Naive thymus-derived CD8-positive, alpha-beta T cell (primary cell): ENCODE results near the gene MAPK14. TPM values are rescaled to one million over a fixed set of nuclear protein-coding genes. Genes with fewer than 3 reads are reported as not detected.
A peak's percentile ranks its signal among the peaks of the same experiment; 100 is the strongest.

Source experiments
- ATAC-seq, 2 donors: fragments of 150-1000 bp; cut with Tn5 transposase in 1 of 2; sonication (Bioruptor Pico), chemical (Tn5 transposase) in 1 of 2; 1 replicate in 1 of 2; 2 replicates in 1 of 2; pipeline ENCODE4 v1.10.0; 2021; ENCODE audit warnings: mild to moderate bottlenecking in 2 of 2, moderate library complexity in 2 of 2
- POLR2A ChIA-PET: fragments of 350-600 bp; sonication (Branson Sonifier 250); formaldehyde crosslinking; loops from one replicate; lab custom pipeline; 2021; ENCODE audit warnings: antibody characterized with exemption; lab: Charles Lee
- DNase-seq, 10 donors: peaks; one replicate each; pipeline versions ENCODE4 v3.0.0 to v3.0.0-alpha.2; 2020 to 2022
- H3K27ac Mint-ChIP-seq, 10 donors: one replicate each; pipeline ENCODE4 v1.8.0; 2020 to 2022; ENCODE audit warnings: mild to moderate bottlenecking in 10 of 10, mixed read lengths in 10 of 10, moderate library complexity in 4 of 10, inconsistent platforms in 1 of 10
- H3K27me3 Mint-ChIP-seq, 5 donors: one replicate each; pipeline ENCODE4 v1.8.0; 2021 to 2022; ENCODE audit warnings: mixed read lengths in 5 of 5
- H3K36me3 Mint-ChIP-seq, 3 donors: one replicate each; pipeline ENCODE4 v1.8.0; 2020 to 2022; ENCODE audit warnings: mixed read lengths in 3 of 3, mild to moderate bottlenecking in 2 of 3, inconsistent platforms in 1 of 3
- H3K4me1 Mint-ChIP-seq, 4 donors: one replicate each; pipeline ENCODE4 v1.8.0; 2021 to 2022; ENCODE audit warnings: mixed read lengths in 4 of 4
- H3K4me3 Mint-ChIP-seq, 10 donors: one replicate each; pipeline ENCODE4 v1.8.0; 2020 to 2022; ENCODE audit warnings: mild to moderate bottlenecking in 10 of 10, mixed read lengths in 10 of 10, moderate library complexity in 6 of 10, inconsistent platforms in 1 of 10
- H3K9me3 Mint-ChIP-seq, 9 donors: one replicate each; pipeline ENCODE4 v1.8.0; 2020 to 2022; ENCODE audit warnings: mixed read lengths in 9 of 9, mild to moderate bottlenecking in 3 of 9, inconsistent platforms in 1 of 9, moderate library complexity in 1 of 9
- polyA plus RNA-seq, 3 donors: library from polyadenylated mRNA; unstranded; fragments of 300-500 nt; fragmentation: Illumina TruSeq; gene quantifications; one replicate each; pipeline ENCODE4 v1.2.3, GENCODE V29; 2021
- total RNA-seq, 8 experiments: library from RNA in 2 of 8; stranded (reverse) in 2 of 8; gene quantifications; one replicate each; pipeline ENCODE4 v1.2.3 and lab custom pipeline; 2021 to 2026

The MAPK14 gene
- total and polyA plus RNA-seq, 5 experiments from 2014 or later = 38.1 to 56.5 (median 51.5) TPM

- H3K27me3 Mint-ChIP-seq = no peaks in the 10 kb centered on the region
- ATAC-seq (no peak), DNase-seq (no peak)
- H3K4me1 Mint-ChIP-seq = peaks cover 37 to 80% (median 73%) of the 10 kb centered on the region in 4 donors
- peaks cover 0 to 24% (median 2%) of the 10 kb centered on the region in 3 donors for H3K36me3 Mint-ChIP-seq
- no peaks in the 10 kb centered on the region for H3K9me3 Mint-ChIP-seq
- POLR2A ChIA-PET = interaction anchor here (1.8 kb wide), 1 partner anchor 10 kb away, joined by 4 read pairs; no protein-coding TSS in a partner anchor
- peak overlapping the region in 9 of 10 donors; percentile 10 to 87 (median 56) for H3K27ac Mint-ChIP-seq
- peak overlapping the region in 6 of 10 donors; percentile 18 to 57 (median 29) for H3K4me3 Mint-ChIP-seq
These were observed 11.5 kb downstream of the MAPK14 start for GRCh38 chr6:36039112-36039511.

GRCh38 chr6:36040958-36041357 lies 13.3 kb downstream of the MAPK14 start:
- Mint-ChIP-seq H3K4me1 (peaks cover 35 to 79% (median 70%) of the 10 kb centered on the region in 4 donors), H3K36me3 (peaks cover 0 to 28% (median 0%) of the 10 kb centered on the region in 3 donors), H3K4me3 (peak overlapping the region in 2 of 10 donors; percentile 1 to 20), H3K27me3 (no peaks in the 10 kb centered on the region), H3K9me3 (no peaks in the 10 kb centered on the region), H3K27ac (peak overlapping the region in 7 of 10 donors; percentile 7 to 73 (median 20))
- no peak for DNase-seq
- ATAC-seq = no peak
- POLR2A ChIA-PET = no interaction called here

- Mint-ChIP-seq H3K9me3 (no peaks in the 10 kb centered on the region), H3K27ac (peak overlapping the region in 2 of 10 donors; percentile 6 to 9), H3K4me1 (peaks cover 38 to 76% (median 66%) of the 10 kb centered on the region in 4 donors), H3K36me3 (peaks cover 0 to 25% (median 0%) of the 10 kb centered on the region in 3 donors), H3K27me3 (no peaks in the 10 kb centered on the region), H3K4me3 (peak overlapping the region in 1 of 10 donors; percentile 19)
- POLR2A ChIA-PET = no interaction called here
- DNase-seq = no peak
- no peak for ATAC-seq
These were observed 15.1 kb downstream of the MAPK14 start for GRCh38 chr6:36042618-36043260.

GRCh38 chr6:36049582-36049981 lies 22.0 kb downstream of the MAPK14 start:
- no peak for ATAC-seq
- peaks cover 0 to 22% (median 4%) of the 10 kb centered on the region in 3 donors for H3K36me3 Mint-ChIP-seq
- DNase-seq = no peak
- H3K27ac Mint-ChIP-seq = no peak overlapping the region
- POLR2A ChIA-PET = no interaction called here
- peaks cover 7 to 22% (median 14%) of the 10 kb centered on the region in 4 donors for H3K4me1 Mint-ChIP-seq
- no peak overlapping the region for H3K4me3 Mint-ChIP-seq
- H3K27me3 Mint-ChIP-seq = no peaks in the 10 kb centered on the region
- H3K9me3 Mint-ChIP-seq = no peaks in the 10 kb centered on the region

GRCh38 chr6:36050305-36050704 lies 22.7 kb downstream of the MAPK14 start:
- ATAC-seq = peak in 1 of 2 donors; percentile 40
- DNase-seq = no peak
- POLR2A ChIA-PET = no interaction called here
- Mint-ChIP-seq H3K4me1 (peaks cover 7 to 23% (median 14%) of the 10 kb centered on the region in 4 donors), H3K27me3 (no peaks in the 10 kb centered on the region), H3K36me3 (peaks cover 0 to 24% (median 9%) of the 10 kb centered on the region in 3 donors), H3K27ac (no peak overlapping the region), H3K9me3 (no peaks in the 10 kb centered on the region), H3K4me3 (no peak overlapping the region)

- POLR2A ChIA-PET = interaction anchor here (1.5 kb wide), 1 partner anchor 23 kb away, joined by 5 read pairs; no protein-coding TSS in a partner anchor
- Mint-ChIP-seq H3K9me3 (no peaks in the 10 kb centered on the region), H3K27me3 (no peaks in the 10 kb centered on the region), H3K4me3 (no peak overlapping the region), H3K36me3 (peaks cover 0 to 28% (median 12%) of the 10 kb centered on the region in 3 donors), H3K4me1 (peaks cover 9 to 25% (median 15%) of the 10 kb centered on the region in 4 donors), H3K27ac (no peak overlapping the region)
- DNase-seq = no peak
- ATAC-seq = no peak
These were observed 23.5 kb downstream of the MAPK14 start for GRCh38 chr6:36050947-36051710.

- POLR2A ChIA-PET = interaction anchor here (1.5 kb wide), 1 partner anchor 24 kb away, joined by 5 read pairs; no protein-coding TSS in a partner anchor
These were observed 24.5 kb downstream of the MAPK14 start for GRCh38 chr6:36052097-36052496.

GRCh38 chr6:36053878-36054277 lies 26.3 kb downstream of the MAPK14 start:
- no peak for ATAC-seq
- POLR2A ChIA-PET = no interaction called here
- no peak for DNase-seq
- Mint-ChIP-seq H3K4me1 (peaks cover 5 to 26% (median 13%) of the 10 kb centered on the region in 4 donors), H3K27ac (no peak overlapping the region), H3K36me3 (peaks cover 0 to 43% (median 13%) of the 10 kb centered on the region in 3 donors), H3K9me3 (no peaks in the 10 kb centered on the region), H3K27me3 (no peaks in the 10 kb centered on the region), H3K4me3 (no peak overlapping the region)

More at GRCh38 chr6:36052097-36052496, 24.5 kb downstream of the MAPK14 start:
- no peak overlapping the region for H3K27ac Mint-ChIP-seq
- no peaks in the 10 kb centered on the region for H3K27me3 Mint-ChIP-seq
- peaks cover 0 to 32% (median 13%) of the 10 kb centered on the region in 3 donors for H3K36me3 Mint-ChIP-seq
- DNase-seq (no peak), ATAC-seq (no peak)
- no peak overlapping the region for H3K4me3 Mint-ChIP-seq
- H3K4me1 Mint-ChIP-seq = peaks cover 7 to 22% (median 15%) of the 10 kb centered on the region in 4 donors
- no peaks in the 10 kb centered on the region for H3K9me3 Mint-ChIP-seq

- no peak overlapping the region for H3K4me3 Mint-ChIP-seq
- peaks cover 5 to 28% (median 13%) of the 10 kb centered on the region in 4 donors for H3K4me1 Mint-ChIP-seq
- no peaks in the 10 kb centered on the region for H3K27me3 Mint-ChIP-seq
- peak overlapping the region in 1 of 10 donors; percentile 22 for H3K27ac Mint-ChIP-seq
- no peaks in the 10 kb centered on the region for H3K9me3 Mint-ChIP-seq
- H3K36me3 Mint-ChIP-seq = peaks cover 0 to 47% (median 15%) of the 10 kb centered on the region in 3 donors
- DNase-seq = no peak
- ATAC-seq = no peak
- POLR2A ChIA-PET = no interaction called here
These were observed 26.8 kb downstream of the MAPK14 start for GRCh38 chr6:36054415-36054814.

GRCh38 chr6:36054956-36055355 lies 27.3 kb downstream of the MAPK14 start:
- Mint-ChIP-seq H3K9me3 (no peaks in the 10 kb centered on the region), H3K27ac (peak overlapping the region in 6 of 10 donors; percentile 20 to 71 (median 45)), H3K4me3 (no peak overlapping the region), H3K36me3 (peaks cover 0 to 52% (median 20%) of the 10 kb centered on the region in 3 donors), H3K4me1 (peaks cover 5 to 33% (median 16%) of the 10 kb centered on the region in 4 donors), H3K27me3 (no peaks in the 10 kb centered on the region)
- POLR2A ChIA-PET = interaction anchor here (0.6 kb wide), 1 partner anchor 453 kb away, joined by 3 read pairs; no protein-coding TSS in a partner anchor
- ATAC-seq (no peak), DNase-seq (no peak)

- H3K27ac Mint-ChIP-seq = peak overlapping the region in 1 of 10 donors; percentile 51
- no peak overlapping the region for H3K4me3 Mint-ChIP-seq
- POLR2A ChIA-PET = interaction anchor here (1.0 kb wide), 1 partner anchor 21 kb away, joined by 3 read pairs; no protein-coding TSS in a partner anchor
- H3K4me1 Mint-ChIP-seq = peaks cover 9 to 42% (median 20%) of the 10 kb centered on the region in 4 donors
- no peaks in the 10 kb centered on the region for H3K9me3 Mint-ChIP-seq
- no peak for ATAC-seq
- peaks cover 0 to 64% (median 25%) of the 10 kb centered on the region in 3 donors for H3K36me3 Mint-ChIP-seq
- H3K27me3 Mint-ChIP-seq = no peaks in the 10 kb centered on the region
- DNase-seq = no peak
These were observed 28.6 kb downstream of the MAPK14 start for GRCh38 chr6:36056178-36056577.

GRCh38 chr6:36061236-36061635 lies 33.6 kb downstream of the MAPK14 start:
- H3K27me3 Mint-ChIP-seq = no peaks in the 10 kb centered on the region
- no peak for ATAC-seq
- peaks cover 0 to 63% (median 16%) of the 10 kb centered on the region in 3 donors for H3K36me3 Mint-ChIP-seq
- H3K27ac Mint-ChIP-seq = no peak overlapping the region
- peaks cover 20 to 68% (median 41%) of the 10 kb centered on the region in 4 donors for H3K4me1 Mint-ChIP-seq
- no peak overlapping the region for H3K4me3 Mint-ChIP-seq
- POLR2A ChIA-PET = no interaction called here
- no peak for DNase-seq
- H3K9me3 Mint-ChIP-seq = no peaks in the 10 kb centered on the region
